ENCODE measurements around the gene KCP. TPM values are rescaled to one million over a fixed set of nuclear protein-coding genes. Genes with fewer than 3 reads are reported as not detected.

The KCP gene
- total RNA-seq, 1 experiment from 2014 or later: 5.3 TPM

GRCh38 chr7:128899392-128899791 lies 11.1 kb downstream of the KCP start:
- H4K20me1 ChIP-seq (ENCODE audit: control insufficient read depth, insufficient read depth, insufficient read length): no peaks in the 10 kb centered on the region
- H3K4me3 Mint-ChIP-seq: no peak overlapping the region
- no peaks in the 10 kb centered on the region for H3K79me2 ChIP-seq (ENCODE audit: insufficient read depth, low read length)
- no peak for DNase-seq
- H2AFZ ChIP-seq (ENCODE audit: low read length): no peak overlapping the region
- no peaks in the 10 kb centered on the region for H3K23me2 ChIP-seq (ENCODE audit: insufficient read length, low read depth, low read length, poor library complexity, severe bottlenecking)
- H4K8ac ChIP-seq (replicated peaks; ENCODE audit: insufficient read length, low read depth, low read length): no peak overlapping the region
- H3K18ac ChIP-seq (ENCODE audit: insufficient read length, low read depth, low read length): no peak overlapping the region
- no peak overlapping the region for H3K27ac ChIP-seq (ENCODE audit: insufficient read length, low read depth, low read length)
- H2BK15ac ChIP-seq (ENCODE audit: low read depth, low read length): no peak overlapping the region
- H3K4me1 Mint-ChIP-seq: peaks cover 1 to 2% of the 10 kb centered on the region in 2 experiments; a peak in 3 of 4 replicates
- no peak overlapping the region for H2BK120ac ChIP-seq (ENCODE audit: low read depth, low read length, poor library complexity, severe bottlenecking)
- no peaks in the 10 kb centered on the region for H3K79me1 ChIP-seq (ENCODE audit: insufficient read depth, low read depth, low read length, poor library complexity, severe bottlenecking)
- peaks cover 3 to 9% of the 10 kb centered on the region in 2 experiments for H3K9me3 Mint-ChIP-seq
- H3K56ac ChIP-seq (ENCODE audit: insufficient read length, low read depth, low read length): no peak overlapping the region
- no peak overlapping the region for H2BK20ac ChIP-seq (ENCODE audit: low read depth, low read length, poor library complexity, severe bottlenecking)
- H2AK5ac ChIP-seq (ENCODE audit: insufficient read length, low read length): no peak overlapping the region
- H3K27me3 ChIP-seq (ENCODE audit: insufficient read depth, low read length): no peaks in the 10 kb centered on the region
- no peaks in the 10 kb centered on the region for H3K9me3 ChIP-seq (ENCODE audit: control insufficient read depth, low read depth, low read length)
- peaks cover 17 to 19% (median 19%) of the 10 kb centered on the region in 3 experiments for H3K36me3 Mint-ChIP-seq (ENCODE audit: insufficient read depth in 1 of 3, low read depth in 3 of 3)
- H3K23ac ChIP-seq (ENCODE audit: insufficient read length, low read depth, low read length): no peak overlapping the region
- no peak overlapping the region for H3K14ac ChIP-seq (ENCODE audit: insufficient read depth, low read length)
- H4K5ac ChIP-seq (ENCODE audit: insufficient read length, low read depth, low read length): no peak overlapping the region
- H3K4me2 ChIP-seq (ENCODE audit: insufficient read depth, insufficient read length, low read length): no peak overlapping the region
- no peaks in the 10 kb centered on the region for H3K4me1 ChIP-seq (ENCODE audit: insufficient read depth, low read length)
- no peak overlapping the region for H2BK12ac ChIP-seq (ENCODE audit: insufficient read length, low read depth, low read length)
- no peak overlapping the region for H3T11ph ChIP-seq (ENCODE audit: low read length)
- H2BK5ac ChIP-seq (ENCODE audit: insufficient read length, low read length): no peak overlapping the region
- H3K27me3 Mint-ChIP-seq (ENCODE audit: low read depth): no peaks in the 10 kb centered on the region; the same call in 1 of the 2 replicates
- no peak overlapping the region for H3K4ac ChIP-seq (ENCODE audit: low read depth, low read length)
- H3K9ac ChIP-seq (ENCODE audit: extremely low read depth, insufficient read length, low read length): no peak overlapping the region
- no peak overlapping the region for H3K27ac Mint-ChIP-seq
- no peak overlapping the region for H4K91ac ChIP-seq (ENCODE audit: insufficient read length, low read depth, low read length)
- TF ChIP-seq, protein P1, sequence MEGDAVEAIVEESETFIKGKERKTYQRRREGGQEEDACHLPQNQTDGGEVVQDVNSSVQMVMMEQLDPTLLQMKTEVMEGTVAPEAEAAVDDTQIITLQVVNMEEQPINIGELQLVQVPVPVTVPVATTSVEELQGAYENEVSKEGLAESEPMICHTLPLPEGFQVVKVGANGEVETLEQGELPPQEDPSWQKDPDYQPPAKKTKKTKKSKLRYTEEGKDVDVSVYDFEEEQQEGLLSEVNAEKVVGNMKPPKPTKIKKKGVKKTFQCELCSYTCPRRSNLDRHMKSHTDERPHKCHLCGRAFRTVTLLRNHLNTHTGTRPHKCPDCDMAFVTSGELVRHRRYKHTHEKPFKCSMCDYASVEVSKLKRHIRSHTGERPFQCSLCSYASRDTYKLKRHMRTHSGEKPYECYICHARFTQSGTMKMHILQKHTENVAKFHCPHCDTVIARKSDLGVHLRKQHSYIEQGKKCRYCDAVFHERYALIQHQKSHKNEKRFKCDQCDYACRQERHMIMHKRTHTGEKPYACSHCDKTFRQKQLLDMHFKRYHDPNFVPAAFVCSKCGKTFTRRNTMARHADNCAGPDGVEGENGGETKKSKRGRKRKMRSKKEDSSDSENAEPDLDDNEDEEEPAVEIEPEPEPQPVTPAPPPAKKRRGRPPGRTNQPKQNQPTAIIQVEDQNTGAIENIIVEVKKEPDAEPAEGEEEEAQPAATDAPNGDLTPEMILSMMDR (conservative IDR thresholded peaks at IDR 0.05): no peak
